ENCODE data around the gene MOB3A. TPM values are rescaled to one million over a fixed set of nuclear protein-coding genes. Genes with fewer than 3 reads are reported as not detected.

Gene MOB3A
- total RNA-seq, 1 donor from 2014 or later = 40.0 TPM

DNA sequence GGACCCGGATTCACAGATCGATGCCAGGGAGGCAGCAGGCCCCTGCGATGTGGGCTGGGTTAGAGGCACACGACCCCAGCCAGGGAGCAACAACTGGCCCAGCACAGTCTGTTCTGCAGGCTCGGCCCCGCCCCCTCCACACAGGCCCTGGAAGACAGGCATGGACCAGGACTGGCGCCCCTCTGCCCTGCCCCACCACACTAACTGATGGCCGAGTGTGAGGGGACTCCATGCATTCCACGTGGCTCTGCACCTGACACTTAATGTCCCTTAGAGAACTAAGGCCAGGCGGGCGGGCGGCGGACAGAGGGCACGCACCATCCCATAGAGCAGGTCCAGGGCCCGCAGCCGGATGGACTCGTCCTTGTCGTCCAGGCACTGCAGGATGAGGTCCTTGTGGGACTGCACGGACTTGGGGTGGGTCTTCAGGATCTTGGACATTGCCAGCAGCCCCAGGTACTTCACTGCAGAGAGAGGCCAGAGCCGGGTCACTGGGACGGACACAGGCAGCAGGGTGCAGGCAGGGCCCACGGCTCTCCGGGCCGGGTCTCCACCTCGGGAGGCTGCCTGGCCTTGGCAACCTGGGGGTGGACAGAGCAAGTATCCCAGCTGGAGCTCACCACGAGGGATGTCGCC, 25.4 kb upstream of the MOB3A start:
- H3K27ac Mint-ChIP-seq (ENCODE audit: unreplicated experiment) = no peak overlapping the region
- H3K36me3 Mint-ChIP-seq (ENCODE audit: low read depth) = peaks cover 2% of the 10 kb centered on the region
- no peaks in the 10 kb centered on the region for H3K4me1 Mint-ChIP-seq
- TF ChIP-seq, protein P1, sequence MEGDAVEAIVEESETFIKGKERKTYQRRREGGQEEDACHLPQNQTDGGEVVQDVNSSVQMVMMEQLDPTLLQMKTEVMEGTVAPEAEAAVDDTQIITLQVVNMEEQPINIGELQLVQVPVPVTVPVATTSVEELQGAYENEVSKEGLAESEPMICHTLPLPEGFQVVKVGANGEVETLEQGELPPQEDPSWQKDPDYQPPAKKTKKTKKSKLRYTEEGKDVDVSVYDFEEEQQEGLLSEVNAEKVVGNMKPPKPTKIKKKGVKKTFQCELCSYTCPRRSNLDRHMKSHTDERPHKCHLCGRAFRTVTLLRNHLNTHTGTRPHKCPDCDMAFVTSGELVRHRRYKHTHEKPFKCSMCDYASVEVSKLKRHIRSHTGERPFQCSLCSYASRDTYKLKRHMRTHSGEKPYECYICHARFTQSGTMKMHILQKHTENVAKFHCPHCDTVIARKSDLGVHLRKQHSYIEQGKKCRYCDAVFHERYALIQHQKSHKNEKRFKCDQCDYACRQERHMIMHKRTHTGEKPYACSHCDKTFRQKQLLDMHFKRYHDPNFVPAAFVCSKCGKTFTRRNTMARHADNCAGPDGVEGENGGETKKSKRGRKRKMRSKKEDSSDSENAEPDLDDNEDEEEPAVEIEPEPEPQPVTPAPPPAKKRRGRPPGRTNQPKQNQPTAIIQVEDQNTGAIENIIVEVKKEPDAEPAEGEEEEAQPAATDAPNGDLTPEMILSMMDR (conservative IDR thresholded peaks at IDR 0.05) = no peak
- no peaks in the 10 kb centered on the region for H3K27me3 Mint-ChIP-seq (ENCODE audit: low read depth)
- no peak for DNase-seq (ENCODE audit: low read depth, low spot score)
- no peak overlapping the region for H3K4me3 Mint-ChIP-seq
- H3K9me3 Mint-ChIP-seq = no peaks in the 10 kb centered on the region

- H3K4me3 Mint-ChIP-seq = no peak overlapping the region
- H3K27ac Mint-ChIP-seq (ENCODE audit: unreplicated experiment) = no peak overlapping the region
- peaks cover 2% of the 10 kb centered on the region for H3K36me3 Mint-ChIP-seq (ENCODE audit: low read depth)
- TF ChIP-seq, protein P1 (conservative IDR thresholded peaks at IDR 0.05) = no peak
- no peak for DNase-seq (ENCODE audit: low read depth, low spot score)
- H3K4me1 Mint-ChIP-seq = no peaks in the 10 kb centered on the region
- H3K9me3 Mint-ChIP-seq = no peaks in the 10 kb centered on the region
- no peaks in the 10 kb centered on the region for H3K27me3 Mint-ChIP-seq (ENCODE audit: low read depth)
Measured at GRCh38 chr19:2120821-2121220, 24.7 kb upstream of the MOB3A start.

DNA sequence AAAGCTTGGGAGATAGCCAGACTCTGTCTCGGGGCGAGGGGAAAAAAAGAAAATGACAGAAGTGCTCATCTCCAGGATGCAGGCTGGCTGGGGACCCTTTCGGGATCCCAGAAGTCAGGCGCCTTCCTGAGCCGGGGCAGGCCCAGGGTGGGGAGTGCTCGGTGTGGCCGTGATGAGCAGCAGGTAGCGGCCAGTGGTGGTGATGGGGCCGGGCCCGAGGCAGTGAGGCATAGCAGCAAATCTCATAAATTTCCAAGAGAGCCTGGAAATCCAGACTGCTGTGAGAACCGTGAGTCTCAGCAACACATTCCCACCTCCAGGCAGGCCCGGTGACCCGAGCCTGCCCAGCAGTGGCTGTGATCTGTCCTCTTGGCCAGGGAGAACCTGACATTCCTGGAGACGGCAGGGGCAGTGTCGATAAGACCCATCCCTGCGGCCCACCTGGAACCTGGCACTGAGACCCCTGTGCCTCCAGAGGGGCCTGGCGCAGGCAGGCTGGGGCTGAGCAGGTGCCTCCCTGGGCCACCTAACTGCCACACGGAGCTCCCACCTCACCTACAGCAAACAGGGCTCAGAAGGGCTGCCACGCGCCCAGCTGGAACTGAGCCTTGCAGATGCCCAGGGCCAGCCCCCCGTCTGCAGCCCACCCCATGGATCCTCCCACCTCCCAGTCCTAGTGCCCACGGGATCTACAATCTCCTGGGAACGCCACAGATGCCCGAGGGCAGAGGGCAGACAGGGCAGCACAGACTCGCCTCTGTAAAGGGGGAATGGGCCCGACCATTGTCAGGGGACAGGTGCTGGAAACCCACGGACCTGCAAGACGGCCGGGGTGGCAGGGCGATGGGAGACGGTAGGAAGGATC, 24.0 kb upstream of the MOB3A start:
- no peak overlapping the region for H3K4me3 Mint-ChIP-seq
- no peaks in the 10 kb centered on the region for H3K27me3 Mint-ChIP-seq (ENCODE audit: low read depth)
- no peaks in the 10 kb centered on the region for H3K9me3 Mint-ChIP-seq
- H3K36me3 Mint-ChIP-seq (ENCODE audit: low read depth) = peaks cover 2% of the 10 kb centered on the region
- H3K27ac Mint-ChIP-seq (ENCODE audit: unreplicated experiment) = no peak overlapping the region
- TF ChIP-seq, protein P1 (conservative IDR thresholded peaks at IDR 0.05) = no peak
- no peaks in the 10 kb centered on the region for H3K4me1 Mint-ChIP-seq
- no peak for DNase-seq (ENCODE audit: low read depth, low spot score)

DNA sequence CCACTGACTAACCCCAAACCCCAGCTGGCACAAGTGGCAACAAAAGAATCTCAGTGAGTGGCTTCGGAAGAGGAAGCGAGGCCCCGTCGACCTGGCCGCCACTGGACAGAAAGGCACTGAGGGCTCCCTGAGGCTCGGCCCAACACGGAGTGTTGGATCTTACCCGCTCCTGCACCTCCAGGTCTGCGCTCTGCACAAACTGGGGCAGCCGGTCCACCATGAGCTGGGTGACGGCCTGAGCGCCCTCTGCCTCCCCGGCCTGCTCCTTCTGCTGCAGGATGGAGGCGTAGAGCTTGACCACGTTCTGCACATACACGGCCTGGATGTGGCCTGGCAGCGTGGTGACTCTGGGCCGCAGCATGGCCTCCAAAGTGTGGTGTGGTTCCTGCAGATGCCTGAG, 22.3 kb upstream of the MOB3A start:
- no peaks in the 10 kb centered on the region for H3K27me3 Mint-ChIP-seq (ENCODE audit: low read depth)
- DNase-seq (ENCODE audit: low read depth, low spot score) = no peak
- TF ChIP-seq, protein P1 (conservative IDR thresholded peaks at IDR 0.05) = no peak
- H3K4me1 Mint-ChIP-seq = no peaks in the 10 kb centered on the region
- H3K4me3 Mint-ChIP-seq = no peak overlapping the region
- H3K27ac Mint-ChIP-seq (ENCODE audit: unreplicated experiment) = no peak overlapping the region
- H3K36me3 Mint-ChIP-seq (ENCODE audit: low read depth) = peaks cover 6% of the 10 kb centered on the region
- no peaks in the 10 kb centered on the region for H3K9me3 Mint-ChIP-seq

DNA sequence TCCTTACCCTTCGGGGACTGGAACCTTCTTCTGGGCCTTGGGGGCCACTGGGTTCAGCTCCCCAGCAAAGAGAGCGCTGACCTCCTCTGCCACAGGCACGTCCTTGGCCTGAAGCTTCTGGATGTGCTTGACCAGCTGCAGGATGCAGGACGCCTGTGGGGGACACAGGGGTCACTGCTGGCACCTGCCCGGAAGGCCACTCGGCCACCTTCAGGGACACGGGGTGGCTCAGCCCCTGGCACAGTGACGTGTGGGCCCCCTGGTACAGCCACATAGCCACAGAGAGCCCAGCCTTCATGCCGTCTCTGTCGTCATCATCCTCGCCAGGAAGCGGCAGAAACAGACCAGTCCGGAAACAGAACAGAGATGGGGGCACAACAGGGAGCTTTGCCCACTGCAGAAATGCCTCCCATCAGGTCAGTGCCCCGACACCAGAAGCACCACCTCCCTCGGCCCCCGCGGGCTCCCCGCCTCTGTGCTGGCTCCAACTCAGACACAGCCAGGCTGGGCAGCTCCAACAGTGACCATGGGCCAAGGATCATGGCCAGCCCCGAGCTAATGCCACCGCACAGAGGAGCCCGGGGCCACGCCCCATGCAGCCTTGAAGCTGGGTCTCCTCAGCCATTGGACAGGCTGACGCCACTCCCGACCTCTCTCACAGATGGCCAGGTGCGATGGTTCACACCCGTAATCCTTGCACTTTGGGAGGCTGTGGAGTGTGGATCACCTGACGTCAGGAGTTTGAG, 21.3 kb upstream of the MOB3A start:
- peaks cover 8% of the 10 kb centered on the region for H3K36me3 Mint-ChIP-seq (ENCODE audit: low read depth)
- TF ChIP-seq, protein P1 (conservative IDR thresholded peaks at IDR 0.05) = no peak
- no peaks in the 10 kb centered on the region for H3K4me1 Mint-ChIP-seq
- no peaks in the 10 kb centered on the region for H3K9me3 Mint-ChIP-seq
- H3K27ac Mint-ChIP-seq (ENCODE audit: unreplicated experiment) = no peak overlapping the region
- H3K4me3 Mint-ChIP-seq = no peak overlapping the region
- no peak for DNase-seq (ENCODE audit: low read depth, low spot score)
- no peaks in the 10 kb centered on the region for H3K27me3 Mint-ChIP-seq (ENCODE audit: low read depth)

All from neural crest cell (in vitro differentiated cells).